GM12865 (cell line): Measurements from ENCODE around the gene SLC19A1.
"Not testable (repeated sequence)": the region's sequence is repeated elsewhere in the genome, so short reads cannot be mapped to it uniquely, and the experiment has no call there.

Experiments used
- DNase-seq: peaks from one replicate; pipeline ENCODE4 v3.0.0; 2010; ENCODE audit warnings: low read depth
- H3K4me3 ChIP-seq: 2 replicates; pipeline ENCODE4 v1.5.1; 2011; ENCODE audit warnings: mild to moderate bottlenecking, low read depth, low read length, control low read depth
- TF ChIP-seq, protein P1 (sequence below): IDR thresholded peaks from 2 replicates; pipeline ENCODE4 v1.5.1; 2011; ENCODE audit warnings: low read length, control low read depth, low read depth, inconsistent platforms; ENCODE audit not compliant: insufficient read depth; ENCODE audit errors: missing control alignments

SLC19A1 gene

DNA sequence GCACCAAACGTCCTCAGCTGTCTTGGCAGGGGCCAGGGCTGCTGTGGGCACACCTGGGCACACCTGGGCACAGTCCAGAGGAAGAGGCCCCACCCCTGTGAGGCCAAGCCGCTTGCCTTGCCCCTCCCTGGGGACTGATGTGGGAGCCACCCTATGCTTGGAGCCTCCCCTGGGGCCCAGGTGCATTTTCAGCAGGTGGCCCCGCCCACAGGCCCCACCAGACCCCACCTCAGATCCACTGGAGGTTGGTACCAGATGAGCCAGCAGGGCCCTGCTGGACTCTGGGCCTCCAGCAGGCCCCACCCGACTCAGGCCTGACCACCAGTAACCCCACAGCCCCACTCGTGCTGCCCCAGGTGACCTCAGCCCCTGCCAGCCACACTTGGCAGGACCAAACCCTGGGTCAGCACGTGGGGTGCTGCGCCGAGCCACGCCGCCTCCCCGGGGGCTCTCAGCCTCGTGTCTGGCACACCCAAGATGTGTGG lies 8.8 kb downstream of the SLC19A1 start:
- H3K4me3 ChIP-seq, result no peak overlapping the region
- TF ChIP-seq, protein P1, sequence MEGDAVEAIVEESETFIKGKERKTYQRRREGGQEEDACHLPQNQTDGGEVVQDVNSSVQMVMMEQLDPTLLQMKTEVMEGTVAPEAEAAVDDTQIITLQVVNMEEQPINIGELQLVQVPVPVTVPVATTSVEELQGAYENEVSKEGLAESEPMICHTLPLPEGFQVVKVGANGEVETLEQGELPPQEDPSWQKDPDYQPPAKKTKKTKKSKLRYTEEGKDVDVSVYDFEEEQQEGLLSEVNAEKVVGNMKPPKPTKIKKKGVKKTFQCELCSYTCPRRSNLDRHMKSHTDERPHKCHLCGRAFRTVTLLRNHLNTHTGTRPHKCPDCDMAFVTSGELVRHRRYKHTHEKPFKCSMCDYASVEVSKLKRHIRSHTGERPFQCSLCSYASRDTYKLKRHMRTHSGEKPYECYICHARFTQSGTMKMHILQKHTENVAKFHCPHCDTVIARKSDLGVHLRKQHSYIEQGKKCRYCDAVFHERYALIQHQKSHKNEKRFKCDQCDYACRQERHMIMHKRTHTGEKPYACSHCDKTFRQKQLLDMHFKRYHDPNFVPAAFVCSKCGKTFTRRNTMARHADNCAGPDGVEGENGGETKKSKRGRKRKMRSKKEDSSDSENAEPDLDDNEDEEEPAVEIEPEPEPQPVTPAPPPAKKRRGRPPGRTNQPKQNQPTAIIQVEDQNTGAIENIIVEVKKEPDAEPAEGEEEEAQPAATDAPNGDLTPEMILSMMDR, result no peak
- no peak for DNase-seq

DNA sequence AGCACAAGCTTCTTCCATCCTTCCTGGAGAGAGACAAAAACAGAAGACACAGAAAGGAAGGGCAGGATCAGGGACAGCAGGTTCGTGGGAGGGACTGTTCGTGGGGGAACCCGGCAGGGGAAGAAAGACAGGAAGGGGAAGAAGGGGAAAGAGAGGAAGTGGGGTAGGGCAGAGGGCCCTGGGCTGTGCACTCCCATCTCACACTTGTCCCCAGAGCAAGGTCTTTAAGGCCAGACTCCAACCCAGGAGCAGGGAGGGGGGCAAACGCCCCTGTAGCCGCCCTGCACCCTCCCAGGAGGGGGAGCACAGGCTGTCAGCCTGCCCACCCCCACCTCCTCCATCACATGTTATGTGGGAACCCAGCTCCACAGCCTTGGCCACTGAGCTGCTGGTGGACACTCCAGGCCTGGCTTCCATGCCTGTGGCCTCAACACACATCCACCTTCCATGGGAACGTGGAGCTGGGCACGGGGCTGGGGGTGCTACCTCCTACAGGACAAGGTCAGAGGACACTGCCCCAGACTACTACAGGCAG lies 9.3 kb downstream of the SLC19A1 start:
- H3K4me3 ChIP-seq, result no peak overlapping the region
- no peak for DNase-seq
- TF ChIP-seq, protein P1, result no peak

DNA sequence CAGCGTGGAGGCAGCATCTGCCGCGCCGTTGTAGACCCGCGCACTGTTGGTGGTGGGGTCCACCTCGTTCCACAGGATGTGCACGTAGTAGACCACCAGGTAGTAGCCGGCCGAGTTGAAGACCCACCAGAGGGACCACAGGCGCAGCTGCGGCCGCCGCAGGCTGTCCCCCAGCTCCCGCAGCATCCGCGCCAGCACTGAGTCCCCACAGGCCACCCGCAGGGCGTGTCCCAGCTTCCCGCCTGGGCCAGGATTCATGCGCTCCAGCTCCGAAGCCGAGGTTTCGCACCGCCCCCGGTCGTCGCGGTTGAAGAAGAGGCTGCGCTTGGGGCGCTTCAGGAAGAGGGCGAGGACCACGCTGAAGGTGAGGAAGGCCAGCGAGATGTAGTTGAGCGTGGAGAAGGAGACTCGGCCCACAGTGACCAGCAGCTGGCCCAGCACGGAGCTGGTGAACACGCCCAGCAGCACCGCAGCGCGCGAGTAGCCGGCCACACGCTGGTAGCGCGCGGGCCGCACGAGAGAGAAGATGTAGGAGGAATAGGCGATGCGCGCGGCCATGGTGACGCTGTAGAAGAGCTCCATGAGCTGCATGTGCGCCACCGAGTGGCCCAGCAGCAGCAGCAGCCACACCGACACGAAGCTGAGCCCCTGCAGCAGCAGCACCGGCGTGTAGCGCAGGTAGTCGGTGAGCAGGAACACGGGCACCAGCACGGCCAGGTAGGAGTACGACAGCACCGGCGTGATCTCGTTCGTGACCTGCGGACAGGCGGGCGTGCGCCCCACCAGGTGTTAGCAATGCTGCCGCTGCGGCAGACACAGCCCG lies 10.6 kb downstream of the SLC19A1 start:
- DNase-seq, result no peak
- no peak overlapping the region for H3K4me3 ChIP-seq
- TF ChIP-seq, protein P1, result no peak

DNA sequence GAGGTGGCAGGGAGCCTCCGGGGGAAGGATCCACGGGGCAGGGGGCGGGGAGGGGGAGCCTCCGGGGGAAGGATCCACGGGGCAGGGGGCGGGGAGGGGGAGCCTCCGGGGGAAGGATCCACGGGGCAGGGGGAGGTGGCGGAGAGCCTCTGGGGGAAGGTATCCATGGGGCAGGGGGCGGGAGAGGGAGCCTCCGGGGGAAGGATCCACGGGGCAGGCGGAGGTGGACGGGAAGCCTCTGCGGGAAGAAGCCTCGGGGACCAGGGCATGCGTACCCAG lies 11.2 kb downstream of the SLC19A1 start:
- H3K4me3 ChIP-seq, DNase-seq: not testable (repeated sequence)

DNA sequence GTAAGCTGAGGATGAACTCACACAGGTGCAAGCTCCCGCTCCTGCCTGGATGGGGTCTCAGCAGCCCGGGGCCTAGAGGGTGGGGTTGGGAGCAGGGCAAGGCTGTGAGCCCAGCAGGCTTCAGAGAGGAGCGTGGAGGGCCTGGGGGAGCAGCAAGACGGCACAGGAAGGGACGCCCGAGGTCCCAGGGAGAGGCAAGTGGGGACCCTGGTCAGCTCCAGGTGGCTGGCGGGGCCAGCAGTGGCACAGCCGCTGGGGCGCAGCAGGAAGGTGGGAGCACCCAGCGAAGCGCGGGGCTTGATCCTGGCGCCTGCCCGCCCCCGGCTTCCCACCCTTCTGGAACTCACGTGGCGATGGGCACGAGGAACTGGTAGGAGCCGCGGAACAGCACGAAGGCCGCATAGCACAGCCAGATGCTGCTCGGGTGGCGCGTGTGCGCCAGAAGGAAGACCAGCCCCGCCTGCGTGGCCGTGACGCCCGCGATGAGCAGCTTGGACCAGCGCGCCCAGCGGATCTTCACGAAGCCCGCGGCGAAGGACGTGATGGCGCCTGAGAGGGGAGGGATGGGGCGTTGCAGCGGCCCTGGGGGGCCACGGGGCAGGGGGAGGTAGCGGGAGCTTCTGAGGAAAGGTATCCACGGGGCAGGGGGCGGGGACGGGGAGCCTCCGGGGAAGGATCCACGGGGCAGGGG lies 11.7 kb downstream of the SLC19A1 start:
- no peak for DNase-seq
- no peak overlapping the region for H3K4me3 ChIP-seq
- TF ChIP-seq, protein P1, result no peak

DNA sequence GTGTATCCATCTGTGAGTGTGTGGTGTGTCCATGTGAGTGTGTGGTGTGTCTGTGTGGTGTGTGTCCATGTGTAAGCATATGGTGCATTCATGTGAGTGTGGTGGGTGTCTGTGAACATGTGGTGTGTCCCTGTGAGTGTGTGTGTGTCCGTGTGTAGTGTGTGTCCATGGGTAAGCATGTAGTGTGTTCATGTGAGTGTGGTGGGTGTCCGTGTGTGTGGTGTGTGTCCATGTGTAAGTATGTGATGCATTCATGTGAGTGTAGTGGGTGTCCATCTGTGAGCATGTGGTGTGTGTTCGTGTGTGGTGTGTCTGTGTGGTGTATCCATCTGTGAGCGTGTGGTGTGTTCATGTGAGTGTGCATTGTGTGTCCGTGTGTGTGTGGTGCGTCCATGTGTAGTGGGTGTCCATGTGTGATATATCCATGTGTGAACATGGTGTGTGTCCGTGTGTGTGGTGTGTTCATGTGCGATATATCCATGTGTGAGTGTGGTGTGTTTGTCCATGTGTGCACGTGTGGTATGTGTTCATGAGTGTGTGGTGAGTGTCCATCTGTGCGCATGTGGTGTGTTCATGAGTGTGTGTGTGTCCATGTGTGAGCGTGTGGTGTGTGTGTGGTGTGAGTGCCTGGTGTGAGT lies 12.3 kb downstream of the SLC19A1 start:
- TF ChIP-seq, protein P1, result no peak
- no peak for DNase-seq
- no peak overlapping the region for H3K4me3 ChIP-seq
